HG03108 (cell line): ENCODE data around the gene ARPC1A.
"Not testable (repeated sequence)": the region's sequence is repeated elsewhere in the genome, so short reads cannot be mapped to it uniquely, and the experiment has no call there.

ENCODE experiments used
- ATAC-seq: cut with Tn5 transposase; IDR thresholded peaks from one replicate; pipeline ENCODE4 v1.9.1; 2021; ENCODE audit warnings: moderate library complexity; ENCODE audit not compliant: unreplicated experiment

The ARPC1A gene

DNA sequence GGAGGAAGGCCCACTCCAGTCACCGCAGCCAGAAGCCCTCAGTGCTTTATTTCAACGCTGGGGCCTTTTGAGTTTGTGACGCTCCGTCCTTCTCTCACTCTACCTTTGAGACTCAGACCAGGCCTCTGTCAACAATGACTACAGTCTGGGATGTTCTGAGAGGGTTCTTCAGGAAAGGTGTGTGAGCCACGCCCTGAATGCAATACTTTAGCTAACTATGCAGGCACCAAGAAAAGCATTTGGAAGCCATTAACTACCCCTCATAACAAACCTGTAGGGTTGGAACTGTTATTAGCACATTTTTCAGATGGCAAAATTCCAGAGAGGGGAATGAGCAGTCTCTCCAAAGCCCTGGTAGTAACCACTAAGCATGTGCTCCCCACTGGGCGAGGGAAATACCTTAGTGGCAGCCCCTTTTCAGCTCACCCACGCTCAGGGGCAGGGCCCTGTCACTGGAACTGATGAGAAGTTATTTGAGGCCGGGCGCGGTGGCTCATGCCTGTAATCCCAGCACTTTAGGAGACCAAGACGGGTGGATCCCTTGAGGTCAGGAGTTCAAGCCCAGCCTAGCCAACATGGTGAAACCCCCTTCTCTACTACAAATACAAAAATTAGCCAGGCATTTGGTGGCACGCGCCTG is 43.2 kb downstream of the ARPC1A start:
- no peak for ATAC-seq

DNA sequence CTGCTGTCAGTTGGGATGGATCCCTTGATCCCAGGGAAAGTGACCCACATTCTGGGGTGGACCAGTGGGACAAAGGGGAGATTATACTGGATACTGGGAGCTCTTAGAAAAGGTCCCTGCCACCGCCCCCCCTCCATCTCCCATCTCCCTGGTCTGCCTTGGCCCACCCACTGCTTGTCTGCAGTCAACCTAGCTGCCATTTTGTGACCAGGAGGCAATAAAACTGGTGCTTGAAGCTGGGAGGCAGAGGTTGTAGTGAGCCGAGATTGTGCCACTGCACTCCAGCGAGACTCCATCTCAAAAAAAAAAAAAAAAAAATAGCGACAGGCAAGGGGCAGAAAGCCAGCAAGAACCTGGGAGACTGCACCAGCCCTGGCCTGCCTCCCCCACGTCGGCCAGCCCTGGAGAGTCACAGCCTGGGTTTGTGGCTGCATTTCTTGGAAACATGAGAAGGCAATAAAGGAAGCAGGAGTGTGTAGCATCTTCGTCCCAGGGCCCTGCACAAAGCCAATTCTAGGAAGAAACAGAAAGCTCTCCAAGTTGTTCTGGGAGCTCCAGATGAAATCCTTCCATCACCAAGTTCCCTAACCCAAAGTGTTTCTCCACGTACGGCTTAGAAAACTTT is 44.2 kb downstream of the ARPC1A start:
- no peak for ATAC-seq

DNA sequence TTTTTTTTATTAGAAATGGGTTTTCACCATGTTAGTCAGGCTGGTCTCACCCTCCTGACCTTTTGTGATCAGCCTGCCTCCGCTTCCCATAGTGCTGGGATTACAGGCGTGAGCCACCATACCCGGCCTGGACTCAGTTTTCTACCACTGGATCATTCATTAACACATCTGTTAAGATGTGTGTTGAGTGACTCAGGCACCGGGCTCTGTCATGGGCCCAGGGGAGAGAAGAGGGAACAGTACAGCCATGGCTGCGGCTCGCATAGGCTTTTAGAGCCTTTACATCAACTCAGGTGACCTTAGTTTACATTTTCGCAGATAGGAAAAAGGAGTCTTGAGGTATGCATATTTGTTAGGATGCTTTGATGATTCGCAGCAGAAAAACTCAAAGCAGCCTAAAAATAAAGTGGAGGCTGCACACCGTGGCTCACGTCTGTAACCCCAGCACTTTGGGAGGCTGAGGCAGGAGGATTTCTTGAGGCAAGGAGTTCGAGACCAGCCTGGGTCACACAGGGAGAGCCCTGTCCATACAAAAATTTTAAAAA is 45.8 kb downstream of the ARPC1A start:
- no peak for ATAC-seq

DNA sequence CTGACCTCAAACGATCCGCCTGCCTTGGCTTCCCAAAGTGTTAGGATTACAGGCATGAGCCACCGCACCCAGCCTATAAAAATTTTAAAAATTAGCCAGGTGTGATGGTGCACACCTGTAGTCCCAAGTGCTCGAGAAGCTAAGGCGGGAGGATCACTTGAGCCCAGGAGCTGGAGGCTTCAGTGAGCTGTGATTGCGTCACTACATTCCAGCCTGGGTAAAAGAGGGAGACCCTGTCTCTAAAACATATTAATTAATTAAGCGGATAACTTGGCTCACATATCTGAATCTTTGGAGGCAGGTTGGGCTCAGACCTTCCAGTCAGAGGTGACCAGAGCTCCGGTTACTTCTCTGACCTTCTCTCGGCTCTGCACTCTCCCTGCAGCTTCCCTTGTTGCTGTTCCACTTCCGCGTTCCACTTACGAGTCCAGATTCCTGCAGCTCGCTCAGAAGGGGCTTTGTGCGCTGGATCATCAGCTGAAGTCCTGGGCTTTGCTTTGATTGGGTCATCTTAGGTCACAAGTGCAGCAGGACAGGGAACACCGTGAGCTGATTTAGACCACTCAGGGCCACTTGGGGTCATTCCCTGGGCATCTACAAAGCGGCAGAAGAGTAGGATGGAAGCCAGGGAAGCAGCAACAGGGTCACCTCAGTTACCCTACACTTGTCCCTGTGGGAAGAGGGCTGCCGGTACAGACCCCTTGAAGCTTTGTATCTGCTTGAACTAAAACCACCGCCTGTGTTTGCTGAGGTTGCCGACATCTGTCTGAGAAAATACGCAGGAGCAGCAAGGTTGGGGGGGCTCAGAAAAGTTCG is 46.8 kb downstream of the ARPC1A start:
- no peak for ATAC-seq

DNA sequence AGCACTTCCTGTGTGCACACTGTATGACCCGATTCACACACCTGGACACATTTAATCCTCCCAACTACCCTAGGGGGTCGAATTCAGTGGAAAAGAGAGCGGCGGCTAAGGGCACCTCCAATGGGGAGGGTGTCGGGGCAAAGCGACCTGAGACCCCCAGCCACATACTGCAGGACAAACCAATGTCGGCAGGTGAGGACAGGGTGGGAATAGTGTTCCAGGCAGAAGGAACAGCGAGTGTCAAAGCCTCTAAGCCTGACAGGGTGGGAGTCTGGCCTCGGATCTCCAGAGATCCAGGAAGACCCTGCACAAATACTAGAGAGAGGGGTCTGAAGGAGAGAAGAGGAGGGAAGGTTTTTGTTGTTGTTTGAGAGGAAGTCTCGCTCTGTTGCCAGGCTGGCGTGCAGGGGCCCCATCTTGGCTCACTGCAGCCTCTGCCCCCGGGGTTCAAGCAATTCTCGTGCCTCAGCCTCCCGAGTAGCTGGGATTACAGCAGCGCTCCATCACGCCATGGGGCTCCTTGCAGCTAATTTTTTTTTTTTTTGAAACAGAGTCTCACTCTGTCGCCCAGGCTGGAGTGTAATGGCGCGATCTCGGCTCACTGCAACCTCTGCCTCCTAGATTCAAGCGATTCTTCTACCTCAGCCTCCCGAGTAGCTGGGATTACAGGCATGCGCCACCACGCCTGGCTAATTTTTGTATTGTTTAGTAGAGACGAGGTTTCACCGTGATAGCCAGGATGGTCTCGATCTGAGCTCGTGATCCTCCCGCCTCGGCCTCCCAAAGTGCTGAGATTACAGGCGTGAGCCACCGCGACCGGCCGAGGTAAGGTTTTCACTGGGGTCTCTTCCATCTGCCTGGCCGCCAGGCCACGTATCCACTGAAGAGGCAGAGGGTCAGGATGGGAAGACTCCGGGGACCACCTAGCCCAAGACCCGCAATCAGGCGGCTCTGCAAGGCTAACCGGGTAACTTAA is 47.7 kb downstream of the ARPC1A start:
- no peak for ATAC-seq

DNA sequence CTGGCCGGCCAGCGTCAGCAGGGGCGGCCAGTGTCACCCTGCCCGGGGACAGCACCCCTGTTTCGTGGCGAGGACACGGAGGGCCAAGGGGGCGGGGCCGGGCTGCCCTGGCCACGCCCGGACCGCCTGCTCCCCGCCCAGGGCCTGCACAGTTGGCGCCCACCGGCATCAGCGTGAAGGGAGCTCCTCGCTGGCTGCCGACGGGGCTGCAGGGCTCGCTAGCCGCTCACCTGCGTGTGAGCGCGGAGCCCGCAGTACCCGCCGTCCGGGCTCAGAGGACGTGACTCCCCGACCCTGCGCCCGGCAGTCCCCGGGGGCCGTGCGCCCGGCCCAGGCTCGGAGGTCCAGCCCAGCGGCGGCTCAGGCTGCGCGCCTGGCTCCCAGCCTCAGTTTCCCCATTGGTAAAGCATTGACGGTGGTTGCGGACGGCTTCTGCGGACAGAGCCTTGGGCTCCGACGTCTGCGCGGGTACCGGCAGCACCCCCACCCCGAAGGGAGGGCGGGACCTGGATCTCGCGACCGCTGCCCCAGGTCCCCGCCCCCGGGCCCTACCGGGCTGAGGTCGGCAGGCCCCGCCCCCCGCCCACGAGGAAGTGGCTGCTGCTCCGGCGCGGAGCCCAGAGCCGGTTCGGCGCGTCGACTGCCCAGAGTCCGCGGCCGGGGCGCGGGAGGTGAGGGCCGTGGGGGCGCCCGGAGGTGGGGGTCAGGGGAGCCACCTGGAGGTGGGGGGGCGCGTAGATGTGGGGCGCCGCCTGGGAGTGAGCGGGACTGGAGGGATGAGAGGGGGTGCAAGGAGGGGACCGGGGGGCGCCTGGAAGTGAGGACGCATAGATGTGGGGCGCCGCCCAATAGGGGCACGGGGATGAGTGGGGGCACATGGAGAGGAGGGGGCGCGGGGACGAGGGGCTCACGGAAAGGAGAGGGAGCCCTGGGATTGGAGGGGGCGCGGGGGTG is 48.7 kb downstream of the ARPC1A start, which contains the start of gene ARPC1B:
Gene ARPC1B, plus strand, starts transcription at position 620 of the 954 bp plus-strand sequence. CDS start 10,985 bp downstream, outside the sequence.
- peak; percentile 50 for ATAC-seq

DNA sequence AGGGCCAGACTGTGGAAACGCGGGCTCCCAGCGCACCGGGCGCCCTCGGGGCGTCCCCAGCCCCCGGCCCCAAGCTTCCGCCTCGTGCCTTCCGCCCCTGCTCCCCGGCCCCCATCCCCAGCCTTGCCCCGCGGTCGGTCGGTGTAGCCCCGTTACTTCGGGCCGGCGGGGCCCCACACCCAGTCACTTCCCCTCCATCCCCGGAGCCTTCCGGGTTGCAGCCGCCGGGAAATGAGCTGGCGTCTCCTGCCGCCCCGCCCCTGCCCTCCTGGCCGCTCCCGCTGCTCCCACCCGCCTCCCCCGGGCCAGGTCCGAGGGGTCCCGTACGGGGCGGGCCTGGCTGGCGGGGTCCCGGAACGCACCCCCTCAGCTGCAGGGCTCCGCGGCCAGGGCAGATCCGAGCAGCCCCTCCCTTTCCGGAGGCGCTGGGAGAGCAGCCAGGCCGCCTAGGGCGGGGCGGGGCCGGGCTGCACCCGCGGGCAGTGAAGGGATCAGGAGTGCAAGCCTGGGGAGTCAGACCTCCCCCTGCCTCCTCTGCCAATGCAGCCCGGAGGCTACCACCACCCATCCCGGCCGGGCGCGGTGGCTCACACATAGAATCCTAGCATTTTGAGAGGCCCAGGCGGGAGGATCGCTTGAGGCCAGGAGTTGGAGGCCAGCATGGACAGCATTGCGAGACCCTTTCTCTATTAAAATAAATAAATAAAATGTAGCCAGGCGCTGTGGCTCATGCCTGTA is 49.5 kb downstream of the ARPC1A start:
- peak; percentile 42 for ATAC-seq

DNA sequence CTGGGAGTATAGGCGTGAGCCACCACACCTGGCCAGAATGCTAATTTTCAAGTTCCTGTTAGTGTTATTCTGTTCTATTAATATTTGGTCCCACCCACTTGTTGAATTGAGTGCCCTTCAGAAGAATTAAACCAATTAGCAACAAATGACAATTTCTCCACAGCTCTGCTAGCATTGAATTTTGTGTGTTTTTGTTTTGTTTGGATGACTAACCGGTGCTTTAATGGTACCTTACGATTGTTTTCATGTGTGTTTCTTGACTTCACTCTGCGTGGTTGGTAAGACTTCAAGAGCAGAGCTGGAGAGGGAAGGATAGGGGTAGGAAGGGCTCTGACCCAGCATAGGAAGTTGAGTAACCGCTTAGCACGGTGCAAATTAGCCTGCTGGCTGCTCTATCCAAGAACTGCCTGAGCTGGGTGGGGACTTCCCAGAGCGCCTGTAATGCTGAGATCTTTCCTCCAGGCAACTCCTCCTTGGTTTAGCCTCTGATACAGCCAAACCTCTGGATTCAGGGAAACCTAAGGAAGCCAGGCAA is 53.4 kb downstream of the ARPC1A start:
- ATAC-seq: no peak

DNA sequence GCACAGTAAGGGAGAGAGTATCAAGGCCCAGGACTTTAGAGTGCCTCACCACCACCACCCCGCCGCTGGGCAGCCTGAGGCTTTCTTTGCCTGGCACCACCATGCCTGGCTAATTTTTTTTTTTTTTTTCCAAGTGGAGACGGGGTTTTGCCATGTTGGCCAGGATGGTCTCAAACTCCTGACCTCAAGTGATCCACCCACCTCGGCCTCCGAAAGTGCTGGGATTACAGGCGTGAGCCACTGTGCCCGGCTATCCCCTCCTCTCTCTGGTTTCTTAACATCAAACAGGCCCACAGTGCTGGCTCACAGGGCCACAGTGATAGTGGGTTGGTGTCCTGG is 54.0 kb downstream of the ARPC1A start:
- not testable (repeated sequence) for ATAC-seq

DNA sequence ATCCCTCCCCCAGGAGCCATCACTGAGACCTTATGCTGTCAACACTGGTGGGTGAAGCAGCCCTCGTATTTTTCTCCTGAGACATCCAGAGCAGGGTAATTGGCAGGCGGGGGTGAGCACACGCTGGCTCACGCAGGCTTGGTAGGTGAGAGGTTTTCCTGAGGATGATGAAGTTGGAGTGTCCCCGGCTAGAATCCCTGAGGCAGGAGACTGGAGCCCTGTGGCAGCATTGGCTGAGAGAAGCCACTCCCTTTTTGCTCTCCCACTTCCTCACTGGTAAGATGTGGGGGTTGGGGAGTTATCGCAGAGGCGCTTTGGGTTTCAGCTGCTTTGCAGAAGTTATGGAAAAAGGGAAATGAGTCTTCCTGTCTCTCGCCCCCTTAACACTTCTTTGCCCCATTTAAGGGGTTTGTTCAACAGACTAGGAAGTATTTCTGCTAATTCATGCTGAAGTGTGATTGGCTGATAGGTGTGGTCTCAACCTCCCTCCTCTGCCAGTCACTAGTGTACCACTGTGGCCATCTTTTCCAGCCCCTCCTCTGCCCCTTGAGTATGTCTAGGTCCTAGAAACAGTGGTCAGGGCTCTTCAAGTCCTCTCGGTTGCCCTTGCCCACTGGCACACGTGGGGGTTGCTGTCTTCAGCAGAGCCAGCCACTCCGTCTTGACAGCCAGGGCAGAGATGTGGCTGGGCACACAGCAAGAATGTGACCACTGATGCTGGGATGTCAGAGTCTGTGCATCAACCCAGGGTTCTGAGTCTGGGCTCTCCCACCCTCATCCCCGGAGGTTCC is 54.5 kb downstream of the ARPC1A start:
- peak; percentile 39 for ATAC-seq

DNA sequence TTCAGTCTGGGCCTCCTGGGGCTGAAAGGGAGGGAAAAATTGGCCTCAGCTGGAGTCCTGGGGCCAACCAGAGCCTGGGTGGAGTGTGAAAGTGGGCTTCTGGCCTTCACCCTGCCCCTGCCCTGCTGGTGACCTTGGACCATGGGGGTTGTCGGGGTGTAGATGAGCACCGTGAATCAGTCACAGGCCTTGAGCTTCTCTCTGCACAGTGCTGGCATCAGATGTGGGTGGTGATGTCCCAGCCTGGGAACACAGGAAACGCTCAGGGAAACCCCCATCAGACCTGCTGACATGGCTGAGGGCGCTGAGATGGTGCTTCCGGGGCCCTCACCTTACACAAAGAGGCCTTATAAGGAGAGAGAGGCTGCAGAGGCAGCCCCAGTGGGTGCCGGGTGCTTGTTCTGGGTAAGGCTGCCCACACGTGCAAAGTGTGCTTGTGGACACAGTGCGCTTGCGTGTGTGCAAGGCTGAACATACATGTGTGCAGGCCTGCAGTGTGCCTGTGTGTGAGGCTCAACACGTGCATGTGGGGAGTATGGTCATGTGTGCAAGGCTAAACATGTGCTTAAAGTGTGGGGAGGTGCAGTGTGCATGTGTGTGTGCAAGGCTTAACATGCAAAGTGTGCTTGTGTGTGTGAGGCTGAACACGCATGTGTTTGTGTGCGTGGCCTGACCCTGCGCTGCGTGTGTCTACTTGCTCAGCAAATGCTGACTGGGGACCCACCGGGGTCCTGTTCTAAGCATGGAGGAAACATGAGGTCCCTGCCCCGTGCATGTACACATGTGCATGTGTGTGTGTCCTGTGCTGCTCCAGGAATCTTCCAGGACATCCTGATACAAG is 55.3 kb downstream of the ARPC1A start:
- peak; percentile 69 for ATAC-seq

DNA sequence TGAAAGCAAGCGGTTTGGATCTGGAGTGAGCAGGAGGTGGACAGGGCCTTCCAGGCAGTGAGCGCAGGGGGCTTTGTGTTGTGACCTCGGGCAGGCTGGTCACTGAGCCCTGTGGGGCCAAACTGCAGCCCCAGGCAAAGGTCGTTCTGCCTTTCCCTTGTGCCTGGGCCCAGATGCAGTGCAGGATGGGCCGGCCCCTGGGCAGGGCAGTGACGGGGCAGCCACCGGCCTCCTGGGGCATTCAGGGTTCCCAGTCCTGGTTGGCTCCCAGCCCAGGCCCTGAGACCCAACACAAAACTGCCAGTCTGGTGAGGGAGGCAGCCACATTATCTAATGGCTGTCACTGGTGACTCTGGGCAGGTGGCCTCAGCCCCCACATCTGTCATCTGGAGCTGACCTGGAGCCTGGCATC is 56.0 kb downstream of the ARPC1A start:
- ATAC-seq: no peak

DNA sequence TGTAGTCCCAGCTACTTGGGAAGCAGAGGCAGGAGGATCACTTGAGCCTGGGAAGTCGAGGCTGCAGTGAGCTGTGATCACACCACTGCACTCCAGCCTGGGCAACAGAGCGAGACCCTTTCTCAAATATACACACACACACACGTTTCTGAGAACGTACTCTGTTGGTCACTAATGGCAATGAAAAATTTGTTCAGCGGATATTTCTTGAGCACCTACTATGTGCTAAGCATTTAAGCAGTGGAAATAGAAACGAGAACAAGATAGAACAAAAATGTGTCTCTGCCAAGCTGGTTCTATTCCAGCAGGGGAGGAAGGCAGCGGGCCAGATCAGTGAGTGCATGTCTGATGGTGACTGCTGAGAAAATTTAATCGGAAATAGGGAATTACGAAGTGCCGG is 57.5 kb downstream of the ARPC1A start:
- ATAC-seq: no peak

DNA sequence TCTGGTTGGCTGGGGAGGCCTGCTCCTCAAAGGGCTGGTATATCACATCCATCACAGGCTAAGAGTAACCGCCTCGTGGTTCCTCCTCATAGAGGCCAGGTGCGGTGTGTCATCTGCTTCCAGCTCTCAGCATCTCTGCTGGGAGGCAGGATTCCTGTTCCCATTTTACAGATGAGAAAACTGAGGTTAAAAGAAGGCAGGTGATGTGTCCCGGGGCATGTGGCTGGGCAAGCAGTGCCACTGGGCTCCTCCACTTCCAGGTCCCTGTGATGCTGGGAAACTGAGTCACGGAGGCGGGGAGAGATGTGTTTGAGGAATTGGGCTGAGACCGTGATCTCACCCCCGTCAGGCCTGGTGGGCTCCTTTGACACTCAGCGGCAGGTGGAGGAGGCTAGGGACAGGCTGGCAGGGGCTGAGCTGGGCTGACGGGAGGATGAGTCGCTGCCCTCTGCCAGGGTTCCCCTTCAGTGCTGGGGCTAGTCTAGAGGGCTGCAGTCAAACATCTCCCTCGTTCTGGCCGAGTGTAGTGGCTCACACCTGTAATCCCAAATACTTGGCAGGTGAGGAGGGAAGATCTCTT is 58.2 kb downstream of the ARPC1A start:
- ATAC-seq: no peak

DNA sequence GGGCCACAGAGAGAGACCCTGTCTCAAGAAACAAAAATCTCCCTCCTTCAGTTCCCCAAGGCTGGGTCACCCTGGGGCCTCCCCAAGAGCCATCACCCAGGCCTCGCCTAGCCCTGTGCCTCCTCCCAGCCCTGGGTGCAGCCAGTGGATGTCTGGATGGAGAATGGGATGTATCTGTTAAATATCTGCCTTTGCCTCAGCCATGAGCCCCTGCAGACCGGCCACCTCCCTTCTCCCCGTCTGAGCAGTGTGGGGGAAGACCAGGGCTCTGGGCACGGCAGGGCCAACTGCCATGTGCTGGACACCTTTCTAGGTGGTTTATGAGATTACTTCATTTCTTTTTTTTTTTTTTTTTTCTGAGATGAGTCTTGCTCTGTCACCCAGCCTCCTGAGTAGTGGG is 58.8 kb downstream of the ARPC1A start:
- ATAC-seq: no peak

DNA sequence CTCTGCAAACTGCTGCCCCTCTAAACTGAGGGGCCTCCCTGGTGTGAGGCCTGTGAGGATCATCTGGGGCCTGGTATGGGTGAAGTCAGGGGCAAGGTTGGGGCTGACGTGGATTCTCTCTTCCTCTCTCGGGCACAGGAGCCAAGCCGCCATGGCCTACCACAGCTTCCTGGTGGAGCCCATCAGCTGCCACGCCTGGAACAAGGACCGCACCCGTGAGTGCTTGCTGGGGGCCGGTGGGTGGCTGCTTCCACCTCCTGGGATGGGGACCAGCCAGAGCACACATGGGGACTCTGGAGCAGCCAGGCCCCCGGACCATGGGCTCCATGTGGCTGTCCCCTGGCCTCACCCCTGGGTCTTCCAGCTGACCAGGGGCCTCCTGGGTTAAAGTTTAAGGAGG is 59.9 kb downstream of the ARPC1A start:
- ATAC-seq: no peak
